HEK293 (cell line): ENCODE measurements around the gene SLITRK4.

Experiments used
- CTCF ChIP-seq: fragments of 450-650 bp; formaldehyde crosslinking; IDR thresholded peaks from 2 replicates; pipeline ENCODE4 v1.5.1; 2016; ENCODE audit warnings: missing biosample characterization, missing genetic modification characterization
- HIC1 ChIP-seq: fragments of 450-650 bp; formaldehyde crosslinking; IDR thresholded peaks from 2 replicates; pipeline ENCODE4 v1.5.1; 2016; ENCODE audit warnings: missing biosample characterization, missing genetic modification characterization
- ZFP69B ChIP-seq: fragments of 450-650 bp; formaldehyde crosslinking; IDR thresholded peaks from 2 replicates; pipeline ENCODE4 v1.5.1; 2016; ENCODE audit warnings: missing biosample characterization, missing genetic modification characterization
- ZNF280C ChIP-seq: fragments of 450-650 bp; formaldehyde crosslinking; IDR thresholded peaks from 2 replicates; pipeline ENCODE4 v1.5.1; 2016; ENCODE audit warnings: missing biosample characterization, missing genetic modification characterization
- ZNF302 ChIP-seq: fragments of 450-650 bp; formaldehyde crosslinking; IDR thresholded peaks from 2 replicates; pipeline ENCODE4 v1.5.1; 2016; ENCODE audit warnings: missing biosample characterization, missing genetic modification characterization, low read depth
- ZNF404 ChIP-seq: fragments of 450-650 bp; formaldehyde crosslinking; IDR thresholded peaks from 2 replicates; pipeline ENCODE4 v1.5.1; 2017; ENCODE audit warnings: missing biosample characterization, missing genetic modification characterization
- ZNF639 ChIP-seq: fragments of 450-650 bp; formaldehyde crosslinking; IDR thresholded peaks from 2 replicates; pipeline ENCODE4 v1.5.1; 2016; ENCODE audit warnings: missing biosample characterization, missing genetic modification characterization
- ZNF658 ChIP-seq: fragments of 450-650 bp; formaldehyde crosslinking; IDR thresholded peaks from 2 replicates; pipeline ENCODE4; 2016; ENCODE audit warnings: missing biosample characterization, missing genetic modification characterization
- ZXDB ChIP-seq: fragments of 450-650 bp; formaldehyde crosslinking; IDR thresholded peaks from 2 replicates; pipeline ENCODE4 v1.5.1; 2016; ENCODE audit warnings: missing biosample characterization, missing genetic modification characterization

GRCh38 chrX:143661286-143661685 is 25.4 kb upstream of the SLITRK4 start:
- TF ChIP-seq CTCF (tag by site-specific recombination) (no peak), ZNF639 (tag by site-specific recombination) (no peak), HIC1 (tag by site-specific recombination) (no peak), ZNF404 (tag by site-specific recombination) (no peak), ZFP69B (tag by site-specific recombination) (no peak), ZXDB (tag by site-specific recombination) (no peak), ZNF280C (tag by site-specific recombination) (no peak), ZNF302 (tag by site-specific recombination) (no peak), ZNF658 (tag by site-specific recombination) (no peak)
